K562 (cell line): ENCODE measurements around the gene ELMO1. TPM values are rescaled to one million over a fixed set of nuclear protein-coding genes. Genes with fewer than 3 reads are reported as not detected.

Source experiments
- ATAC-seq: fragments of 200-7000 bp; cut with Tn5 transposase; 3 replicates; pipeline ENCODE4 v1.9.1; 2020; ENCODE audit warnings: moderate library complexity
- BruUV-seq: library from RNA; stranded (reverse); fragments of 400-500 nt; replicated peaks from 2 replicates; lab custom pipeline; 2021; lab: Mats Ljungman, UMichigan
- CTCF ChIA-PET: fragments of 300-600 bp; formaldehyde crosslinking; extraction: SDS; loops from one replicate; lab custom pipeline; 2021; ENCODE audit warnings: low intra/inter-chr PET ratio; lab: Yijun Ruan, JAX
- POLR2A ChIA-PET: fragments of 300-600, 350-650 bp; sonication (Branson Sonifier 250); formaldehyde crosslinking; extraction: SDS; loops from one replicate; lab custom pipeline; 2021; ENCODE audit warnings: antibody characterized with exemption, inconsistent platforms; lab: Yijun Ruan, JAX
- DNase-seq, 4 experiments: peaks; one replicate each; pipeline versions ENCODE4 v3.0.0 to v3.0.0-alpha.2; 2011 to 2018; ENCODE audit warnings: low spot score in 3 of 4, mixed read lengths in 3 of 4; ENCODE audit errors: extremely low read depth in 1 of 4
- FAIRE-seq: peaks from 2 replicates; lab custom pipeline; 2011; peaks lifted over from hg19 to GRCh38; lab: Jason Lieb, UNC
- H2AFZ ChIP-seq: 2 replicates; pipeline ENCODE4 v1.6.0; 2011; ENCODE audit warnings: low read depth, low read length, control low read depth, inconsistent platforms
- H3K27ac ChIP-seq: fragments of 200-600 bp; 3 replicates; pipeline ENCODE4 v1.8.0; 2011; ENCODE audit warnings: low read depth, mild to moderate bottlenecking, control low read depth, inconsistent platforms, low read length, moderate library complexity, mixed read lengths; ENCODE audit errors: extremely low read depth
- H3K27me3 ChIP-seq, 2 experiments: fragments of 300-600 bp in 1 of 2; 2 replicates in 1 of 2; 3 replicates in 1 of 2; pipeline versions ENCODE4 v1.6.0 to v1.8.0; 2011; ENCODE audit warnings: inconsistent platforms in 2 of 2, low read length in 2 of 2, mild to moderate bottlenecking in 1 of 2, mixed read lengths in 1 of 2, moderate library complexity in 1 of 2; ENCODE audit not compliant: control insufficient read depth in 2 of 2, insufficient read depth in 2 of 2
- H3K36me3 ChIP-seq: fragments of 300-600 bp; 3 replicates; pipeline ENCODE4 v1.8.0; 2011; ENCODE audit warnings: mild to moderate bottlenecking, low read length, inconsistent platforms; ENCODE audit not compliant: control insufficient read depth, insufficient read depth
- H3K4me1 ChIP-seq, 2 experiments: fragments of 200-600 bp in 1 of 2; replicated peaks in 1 of 2; 2 replicates in 1 of 2; 3 replicates in 1 of 2; pipeline versions ENCODE4 v1.5.1 to v1.8.0; 2011; ENCODE audit warnings: inconsistent platforms in 2 of 2, low read length in 2 of 2, mild to moderate bottlenecking in 1 of 2, mixed read lengths in 1 of 2, moderate library complexity in 1 of 2; ENCODE audit not compliant: control insufficient read depth in 2 of 2, insufficient read depth in 2 of 2
- H3K4me2 ChIP-seq: 2 replicates; pipeline ENCODE4 v1.6.1; 2011; ENCODE audit warnings: low read length, control low read depth, inconsistent platforms, mixed read lengths; ENCODE audit not compliant: insufficient read depth
- H3K4me3 ChIP-seq: fragments of 200-600 bp; sonication (generic), shearing (Covaris generic); 2 replicates; pipeline ENCODE4 v1.5.1; 2016; ENCODE audit warnings: control low read depth, inconsistent platforms
- H3K79me2 ChIP-seq: fragments of 200-600 bp; 3 replicates; pipeline ENCODE4 v1.8.0; 2011; ENCODE audit warnings: low read length, inconsistent platforms; ENCODE audit not compliant: control insufficient read depth, insufficient read depth
- H3K9ac ChIP-seq, 2 experiments: 2 replicates each; pipeline versions ENCODE4 v1.6.0 to v1.6.1; 2011; ENCODE audit warnings: low read depth in 2 of 2, low read length in 2 of 2, control low read depth in 1 of 2, inconsistent platforms in 1 of 2, mild to moderate bottlenecking in 1 of 2, mixed read lengths in 1 of 2; ENCODE audit not compliant: insufficient read depth in 1 of 2
- H3K9me1 ChIP-seq: one replicate; pipeline ENCODE4 v1.6.0; 2011; ENCODE audit warnings: inconsistent platforms, mild to moderate bottlenecking, low read length, moderate library complexity; ENCODE audit not compliant: control insufficient read depth, insufficient read depth
- H3K9me3 ChIP-seq: replicated peaks from 2 replicates; pipeline ENCODE4 v1.5.1; 2011; ENCODE audit warnings: low read depth, low read length, inconsistent platforms; ENCODE audit not compliant: control insufficient read depth, insufficient read depth
- H4K20me1 ChIP-seq: replicated peaks from 2 replicates; pipeline ENCODE4 v1.6.1; 2011; ENCODE audit warnings: low read length, inconsistent platforms, mixed read lengths; ENCODE audit not compliant: control insufficient read depth, insufficient read depth
- ARID2 ChIP-seq: fragments of 450-650 bp; IDR thresholded peaks from 2 replicates; pipeline ENCODE4 v1.6.1; 2017; ENCODE audit warnings: antibody characterized with exemption, mild to moderate bottlenecking
- BMI1 ChIP-seq: fragments of 150-350 bp; IDR thresholded peaks from 2 replicates; pipeline ENCODE4 v1.6.1; 2014; ENCODE audit warnings: low read length
- C11orf30 ChIP-seq: fragments of 450-650 bp; IDR thresholded peaks from 2 replicates; pipeline ENCODE4 v1.6.1; 2016; ENCODE audit warnings: low read depth, mild to moderate bottlenecking
- HIVEP1 ChIP-seq: fragments of 250-450 bp; sonication (Bioruptor Pico); IDR thresholded peaks from 2 replicates; pipeline ENCODE4 v1.4.0; 2020; ENCODE audit warnings: mild to moderate bottlenecking
- JUNB ChIP-seq: fragments of 450-650 bp; formaldehyde crosslinking; conservative IDR thresholded peaks from 2 replicates; pipeline ENCODE4 v1.4.0; 2020; ENCODE audit warnings: mild to moderate bottlenecking
- KHSRP ChIP-seq: fragments of 450-650 bp; IDR thresholded peaks from 2 replicates; pipeline ENCODE4 v1.6.1; 2017
- MAFG ChIP-seq: fragments of 450-650 bp; conservative IDR thresholded peaks from 2 replicates; pipeline ENCODE4 v1.6.1; 2016; ENCODE audit warnings: missing genetic modification characterization, missing compliant biosample characterization
- MAFK ChIP-seq: IDR thresholded peaks from 2 replicates; pipeline ENCODE4 v1.6.1; 2011; ENCODE audit warnings: low read length, improper control_type of control experiment
- RUNX1 ChIP-seq: sonication (generic); IDR thresholded peaks from 2 replicates; pipeline ENCODE4 v1.6.1; 2016; ENCODE audit warnings: antibody characterized with exemption, low read depth
- SIN3A ChIP-seq, 2 experiments: fragments of 150-350 bp in 1 of 2; IDR thresholded peaks; 2 replicates each; pipeline ENCODE4 v1.6.1; 2011 to 2016; ENCODE audit warnings: borderline replicate concordance in 2 of 2, low read depth in 2 of 2, low read length in 2 of 2, mild to moderate bottlenecking in 2 of 2, moderate library complexity in 2 of 2; ENCODE audit not compliant: control insufficient read depth in 1 of 2
- SMARCE1 ChIP-seq: fragments of 450-650 bp; IDR thresholded peaks from 2 replicates; pipeline ENCODE4 v1.7.1; 2016; ENCODE audit warnings: mild to moderate bottlenecking
- SRF ChIP-seq, 2 experiments: fragments of 250-450, 450-650 bp in 1 of 2; sonication (Bioruptor Pico) in 1 of 2; sonication (generic) in 1 of 2; formaldehyde crosslinking; IDR thresholded peaks; 2 replicates each; pipeline versions ENCODE4 v1.5.0 to v1.5.1; 2020 to 2022; ENCODE audit warnings: mild to moderate bottlenecking in 1 of 2, missing genetic modification reagents in 1 of 2
- TBP ChIP-seq: optimal IDR thresholded peaks from 2 replicates; pipeline ENCODE3; 2011; ENCODE audit warnings: low read depth, low read length, improper control_type of control experiment
- TRIM28 ChIP-seq: fragments of 450-650 bp; IDR thresholded peaks from 2 replicates; pipeline ENCODE4 v1.6.1; 2017
- WHSC1 ChIP-seq: IDR thresholded peaks from one replicate; pipeline ENCODE4 v1.6.1; 2012; ENCODE audit warnings: low read length, control low read depth, inconsistent platforms
- ZNF316 ChIP-seq: fragments of 450-650 bp; IDR thresholded peaks from 2 replicates; pipeline ENCODE4 v1.6.1; 2016
- ZNF584 ChIP-seq: fragments of 200-800 bp; sonication (Bioruptor generic); IDR thresholded peaks from 2 replicates; pipeline ENCODE4 v1.6.1; 2016; ENCODE audit warnings: low read depth, mild to moderate bottlenecking, missing genetic modification characterization, missing compliant biosample characterization
- ZNF79 ChIP-seq: fragments of 250-450 bp; sonication (Bioruptor Pico); IDR thresholded peaks from 2 replicates; pipeline ENCODE4 v1.4.0; 2020; ENCODE audit warnings: low read depth, mild to moderate bottlenecking, moderate library complexity
- in situ Hi-C: fragments of 300-500 bp; cut with MboI; formaldehyde crosslinking; loops from 4 replicates; pipeline ENCODE4 v1.15.0; 2018; ENCODE audit warnings: inconsistent platforms, mixed read lengths
- intact Hi-C: fragments of 100-400 bp; cut with micrococcal nuclease; formaldehyde crosslinking; loops from 2 replicates; pipeline ENCODE4 v1.14.2; 2022
- polyA plus RNA-seq, 8 experiments: library from polyadenylated mRNA; depleted of rRNA in 4 of 8; stranded (reverse) in 5 of 8; unstranded in 3 of 8; fragments of >200 nt; fragmentation: Nextera tagmentation in 2 of 8; fragmentation: Illumina TruSeq in 1 of 8; extraction: Ambion mirVana in 2 of 8; extraction: Trizol in 1 of 8; gene quantifications; 2 replicates each; pipeline versions ENCODE4 v1.2.1 to v1.2.3, GENCODE V29; 2011 to 2014; ENCODE audit warnings: inconsistent platforms in 1 of 8, missing spikeins in 1 of 8
- total RNA-seq, 7 experiments: library from RNA; depleted of rRNA in 6 of 7; stranded (reverse); fragments of >200 nt in 6 of 7; fragmentation: Illumina TruSeq in 2 of 7; extraction: Trizol in 2 of 7; gene quantifications; 2 replicates each; pipeline versions ENCODE4 v1.2.1 to v1.2.3, GENCODE V29; 2011 to 2021; ENCODE audit warnings: low replicate concordance in 1 of 7
- TF ChIP-seq, protein P1 (sequence below): fragments of 250-450 bp; sonication (Bioruptor Pico); IDR thresholded peaks from 2 replicates; pipeline ENCODE4 v1.8.0; 2021; ENCODE audit warnings: moderate library complexity, mild to moderate bottlenecking, inconsistent platforms
- TF ChIP-seq, protein P2 (sequence below): fragments of 450-650 bp; IDR thresholded peaks from 2 replicates; pipeline ENCODE4 v1.6.1; 2016; ENCODE audit warnings: mild to moderate bottlenecking
- TF ChIP-seq, protein P3 (sequence below), 2 experiments: fragments of 200-800 bp in 1 of 2; sonication (Bioruptor generic) in 1 of 2; sonication (generic) in 1 of 2; formaldehyde crosslinking in 1 of 2; IDR thresholded peaks in 1 of 2; conservative IDR thresholded peaks in 1 of 2; 2 replicates each; pipeline versions ENCODE4 v1.5.0 to v1.6.1; 2016 to 2020; ENCODE audit warnings: missing compliant biosample characterization in 1 of 2, missing genetic modification characterization in 1 of 2, missing genetic modification reagents in 1 of 2

The ELMO1 gene
- total and polyA plus RNA-seq, 9 of the 15 experiments (the other 6 are each of a cell fraction or from before 2014, with no cell fraction given) = 0.36 to 7.2 (median 3.6) TPM

DNA sequence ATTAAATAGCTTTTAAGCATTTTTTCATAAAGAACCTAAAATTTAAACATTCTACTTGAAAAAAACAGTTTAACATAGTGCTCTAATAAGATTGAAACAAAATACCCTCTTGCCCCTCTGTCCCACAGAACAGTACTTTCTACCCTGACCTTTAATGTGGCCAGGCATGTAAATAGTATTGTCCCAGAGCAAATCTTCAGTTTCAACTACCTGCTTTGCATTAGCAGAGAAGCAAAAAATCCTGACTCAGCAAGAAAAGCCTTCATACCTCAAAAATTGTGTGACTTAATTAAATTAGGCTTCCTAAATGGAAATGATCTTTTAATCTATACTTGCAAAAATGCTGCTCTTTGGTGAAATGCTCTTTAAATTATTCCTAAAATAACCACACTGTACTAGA lies 487.0 kb downstream of the ELMO1 start:
- Histone ChIP-seq H3K9me1 (no peaks in the 10 kb centered on the region), H2AFZ (no peak overlapping the region), H3K4me2 (no peak overlapping the region), H3K79me2 (no peaks in the 10 kb centered on the region), H3K9ac (no peak overlapping the region), H3K27me3 (no peaks in the 10 kb centered on the region), H3K36me3 (no peaks in the 10 kb centered on the region), H3K4me1 (no peaks in the 10 kb centered on the region), H3K4me3 (no peak overlapping the region), H3K9me3 (no peaks in the 10 kb centered on the region), H3K27ac (no peak overlapping the region), H4K20me1 (no peaks in the 10 kb centered on the region)
- in situ Hi-C loops (no loop called here), intact Hi-C loops (no loop called here)
- ATAC-seq (no peak), DNase-seq (no peak), FAIRE-seq (no peak)
- POLR2A ChIA-PET = interaction anchor here (0.9 kb wide), 1 partner anchor 11 kb away, joined by 4 read pairs; no protein-coding TSS in a partner anchor
- CTCF ChIA-PET = no interaction called here
- BruUV-seq = no TSS peak
- TF ChIP-seq SRF (CRISPR knock-in tag; IDR thresholded peaks at IDR 0.05) (no peak), TRIM28 (no peak), HIVEP1 (CRISPR knock-in tag) (no peak), ARID2 (no peak), SIN3A (IDR thresholded peaks at IDR 0.05; ENCODE audit: borderline replicate concordance in 2 of 2, control insufficient read depth in 1 of 2, low read depth in 2 of 2, low read length in 2 of 2) (no peak), TBP (no peak), KHSRP (no peak), MAFG (peak; percentile 86), ZNF584 (CRISPR knock-in tag) (no peak), C11orf30 (peak; percentile 83), ZNF79 (no peak), MAFK (peak; percentile 92), WHSC1 (no peak), BMI1 (no peak), RUNX1 (no peak), ZNF316 (peak; percentile 88), JUNB (CRISPR knock-in tag) (no peak), SMARCE1 (no peak)
- TF ChIP-seq, protein P1, sequence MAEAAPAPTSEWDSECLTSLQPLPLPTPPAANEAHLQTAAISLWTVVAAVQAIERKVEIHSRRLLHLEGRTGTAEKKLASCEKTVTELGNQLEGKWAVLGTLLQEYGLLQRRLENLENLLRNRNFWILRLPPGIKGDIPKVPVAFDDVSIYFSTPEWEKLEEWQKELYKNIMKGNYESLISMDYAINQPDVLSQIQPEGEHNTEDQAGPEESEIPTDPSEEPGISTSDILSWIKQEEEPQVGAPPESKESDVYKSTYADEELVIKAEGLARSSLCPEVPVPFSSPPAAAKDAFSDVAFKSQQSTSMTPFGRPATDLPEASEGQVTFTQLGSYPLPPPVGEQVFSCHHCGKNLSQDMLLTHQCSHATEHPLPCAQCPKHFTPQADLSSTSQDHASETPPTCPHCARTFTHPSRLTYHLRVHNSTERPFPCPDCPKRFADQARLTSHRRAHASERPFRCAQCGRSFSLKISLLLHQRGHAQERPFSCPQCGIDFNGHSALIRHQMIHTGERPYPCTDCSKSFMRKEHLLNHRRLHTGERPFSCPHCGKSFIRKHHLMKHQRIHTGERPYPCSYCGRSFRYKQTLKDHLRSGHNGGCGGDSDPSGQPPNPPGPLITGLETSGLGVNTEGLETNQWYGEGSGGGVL = no peak
- TF ChIP-seq, protein P2, sequence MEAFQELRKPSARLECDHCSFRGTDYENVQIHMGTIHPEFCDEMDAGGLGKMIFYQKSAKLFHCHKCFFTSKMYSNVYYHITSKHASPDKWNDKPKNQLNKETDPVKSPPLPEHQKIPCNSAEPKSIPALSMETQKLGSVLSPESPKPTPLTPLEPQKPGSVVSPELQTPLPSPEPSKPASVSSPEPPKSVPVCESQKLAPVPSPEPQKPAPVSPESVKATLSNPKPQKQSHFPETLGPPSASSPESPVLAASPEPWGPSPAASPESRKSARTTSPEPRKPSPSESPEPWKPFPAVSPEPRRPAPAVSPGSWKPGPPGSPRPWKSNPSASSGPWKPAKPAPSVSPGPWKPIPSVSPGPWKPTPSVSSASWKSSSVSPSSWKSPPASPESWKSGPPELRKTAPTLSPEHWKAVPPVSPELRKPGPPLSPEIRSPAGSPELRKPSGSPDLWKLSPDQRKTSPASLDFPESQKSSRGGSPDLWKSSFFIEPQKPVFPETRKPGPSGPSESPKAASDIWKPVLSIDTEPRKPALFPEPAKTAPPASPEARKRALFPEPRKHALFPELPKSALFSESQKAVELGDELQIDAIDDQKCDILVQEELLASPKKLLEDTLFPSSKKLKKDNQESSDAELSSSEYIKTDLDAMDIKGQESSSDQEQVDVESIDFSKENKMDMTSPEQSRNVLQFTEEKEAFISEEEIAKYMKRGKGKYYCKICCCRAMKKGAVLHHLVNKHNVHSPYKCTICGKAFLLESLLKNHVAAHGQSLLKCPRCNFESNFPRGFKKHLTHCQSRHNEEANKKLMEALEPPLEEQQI = no peak
- TF ChIP-seq, protein P3, sequence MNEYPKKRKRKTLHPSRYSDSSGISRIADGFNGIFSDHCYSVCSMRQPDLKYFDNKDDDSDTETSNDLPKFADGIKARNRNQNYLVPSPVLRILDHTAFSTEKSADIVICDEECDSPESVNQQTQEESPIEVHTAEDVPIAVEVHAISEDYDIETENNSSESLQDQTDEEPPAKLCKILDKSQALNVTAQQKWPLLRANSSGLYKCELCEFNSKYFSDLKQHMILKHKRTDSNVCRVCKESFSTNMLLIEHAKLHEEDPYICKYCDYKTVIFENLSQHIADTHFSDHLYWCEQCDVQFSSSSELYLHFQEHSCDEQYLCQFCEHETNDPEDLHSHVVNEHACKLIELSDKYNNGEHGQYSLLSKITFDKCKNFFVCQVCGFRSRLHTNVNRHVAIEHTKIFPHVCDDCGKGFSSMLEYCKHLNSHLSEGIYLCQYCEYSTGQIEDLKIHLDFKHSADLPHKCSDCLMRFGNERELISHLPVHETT (CRISPR knock-in tag; conservative IDR thresholded peaks at IDR 0.05 in 1 of 2, IDR thresholded peaks at IDR 0.05 in 1 of 2) = no peak
